HG03571 (cell line): ENCODE data around the gene FOXO1.

Experiments used
- ATAC-seq: cut with Tn5 transposase; IDR thresholded peaks from one replicate; pipeline ENCODE4 v1.9.1; 2021; ENCODE audit not compliant: unreplicated experiment

FOXO1 gene

GRCh38 chr13:40611004-40611403 is 55.4 kb downstream of the FOXO1 start:
- ATAC-seq, result no peak

- no peak for ATAC-seq
Measured at GRCh38 chr13:40609972-40610726, 56.3 kb downstream of the FOXO1 start.

GRCh38 chr13:40608308-40608707 is 58.1 kb downstream of the FOXO1 start:
- ATAC-seq, result no peak

- ATAC-seq, result no peak
Measured at GRCh38 chr13:40605573-40605972, 60.9 kb downstream of the FOXO1 start.

- ATAC-seq, result no peak
Measured at GRCh38 chr13:40604135-40604534, 62.3 kb downstream of the FOXO1 start.

- no peak for ATAC-seq
Measured at GRCh38 chr13:40600149-40600751, 66.2 kb downstream of the FOXO1 start.

- no peak for ATAC-seq
Measured at GRCh38 chr13:40599747-40600146, 66.7 kb downstream of the FOXO1 start.

GRCh38 chr13:40599124-40599523 is 67.3 kb downstream of the FOXO1 start:
- no peak for ATAC-seq

- ATAC-seq, result no peak
Measured at GRCh38 chr13:40598569-40598968, 67.9 kb downstream of the FOXO1 start.

GRCh38 chr13:40597735-40598365 is 68.6 kb downstream of the FOXO1 start:
- ATAC-seq, result no peak

GRCh38 chr13:40596484-40596883 is 70.0 kb downstream of the FOXO1 start:
- ATAC-seq, result no peak

GRCh38 chr13:40595693-40596092 is 70.7 kb downstream of the FOXO1 start:
- no peak for ATAC-seq

GRCh38 chr13:40592035-40592434 is 74.4 kb downstream of the FOXO1 start:
- ATAC-seq, result no peak

GRCh38 chr13:40591091-40591490 is 75.3 kb downstream of the FOXO1 start:
- ATAC-seq, result no peak

- ATAC-seq, result no peak
Measured at GRCh38 chr13:40590112-40590862, 76.2 kb downstream of the FOXO1 start.

- ATAC-seq, result peak; percentile 80
Measured at GRCh38 chr13:40589285-40590109, 76.9 kb downstream of the FOXO1 start.

- no peak for ATAC-seq
Measured at GRCh38 chr13:40588101-40588500, 78.3 kb downstream of the FOXO1 start.

- ATAC-seq, result no peak
Measured at GRCh38 chr13:40586886-40587565, 79.4 kb downstream of the FOXO1 start.

GRCh38 chr13:40585911-40586471 is 80.5 kb downstream of the FOXO1 start:
- ATAC-seq, result no peak

GRCh38 chr13:40583738-40584137 is 82.7 kb downstream of the FOXO1 start:
- ATAC-seq, result no peak
